Cardiac septum (tissue), 1 donor: Measurements from ENCODE around the gene CACNG4. TPM values are rescaled to one million over a fixed set of nuclear protein-coding genes. Genes with fewer than 3 reads are reported as not detected.

ENCODE experiments used
- DNase-seq: peaks from one replicate; pipeline ENCODE4 v3.0.0-alpha.2; 2020; ENCODE audit warnings: low spot score
- intact Hi-C: fragments of 100-400 bp; cut with DNase I; formaldehyde crosslinking; loops from one replicate; pipeline ENCODE4 v1.14.0; 2022
- total RNA-seq: library from RNA; stranded (reverse); fragmentation: NEBNext Ultra II Directional; extraction: Animal tissue kit (Norgen Biotek cat#: 25700); gene quantifications from one replicate; pipeline ENCODE4 v1.2.1, GENCODE V29; 2021
- donor health status: DM: no; HTN: no; CAD: no.

The CACNG4 gene
- total RNA-seq, 1 donor from 2014 or later: 0.05 TPM

DNA sequence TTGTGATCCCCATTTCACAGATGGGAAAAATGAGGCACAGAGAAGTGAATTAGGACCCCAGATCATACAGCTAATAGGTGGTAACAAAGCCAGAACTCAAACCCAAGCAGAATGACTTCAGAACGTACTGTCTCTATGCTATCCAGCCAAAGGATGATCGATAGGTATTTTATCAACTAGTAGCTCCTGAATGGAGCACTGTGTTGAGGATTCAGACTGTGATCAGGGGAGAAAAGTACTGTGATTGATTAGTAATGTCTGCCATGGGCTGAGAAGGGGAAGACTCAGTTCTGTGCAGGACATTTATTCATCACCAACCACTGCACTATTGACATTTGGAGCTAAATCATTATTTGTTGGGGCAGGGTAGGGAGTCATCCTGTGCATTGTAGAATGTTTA is 38.7 kb downstream of the CACNG4 start:
- intact Hi-C loops: no loop called here
- DNase-seq: no peak

DNA sequence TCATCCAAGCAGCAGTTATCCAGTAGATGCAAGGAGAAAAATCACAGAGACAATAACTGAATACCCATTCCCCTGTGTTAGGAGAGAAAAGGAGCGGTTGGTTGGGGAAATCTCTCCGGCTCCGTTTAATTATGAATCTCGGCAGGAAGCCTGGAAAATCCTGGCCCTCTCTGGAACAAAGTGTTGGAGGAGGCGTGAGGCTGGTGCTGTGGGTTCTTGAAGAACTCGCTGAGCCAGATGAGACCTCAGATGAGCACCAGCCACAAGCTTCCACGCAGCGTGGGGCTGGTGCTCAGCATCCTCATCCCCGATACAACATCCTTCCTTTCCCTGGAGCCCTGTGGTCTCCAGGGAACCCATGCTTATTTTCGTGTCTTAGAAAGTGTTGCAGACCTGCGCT is 39.7 kb downstream of the CACNG4 start:
- no peak for DNase-seq
- intact Hi-C loops: no loop called here

DNA sequence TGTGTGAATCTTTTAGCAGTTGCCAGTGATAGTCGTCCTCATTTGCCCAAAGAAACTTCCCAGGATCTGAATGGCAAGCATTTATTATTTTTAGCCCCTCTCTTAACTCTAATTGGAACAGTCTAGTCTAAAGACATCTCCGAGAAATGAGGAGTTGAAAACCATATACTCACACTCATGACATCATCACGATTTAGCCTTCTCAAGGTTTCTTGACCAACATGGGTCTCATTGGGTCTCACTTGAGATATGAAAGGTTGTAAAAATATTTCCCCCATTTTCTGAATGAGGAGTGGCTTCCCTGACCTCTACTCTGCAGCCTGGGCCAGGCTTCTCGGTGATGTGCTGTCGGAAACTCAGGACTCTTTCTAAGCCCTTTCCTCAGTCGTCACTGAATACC is 42.8 kb downstream of the CACNG4 start:
- intact Hi-C loops: no loop called here
- no peak for DNase-seq

DNA sequence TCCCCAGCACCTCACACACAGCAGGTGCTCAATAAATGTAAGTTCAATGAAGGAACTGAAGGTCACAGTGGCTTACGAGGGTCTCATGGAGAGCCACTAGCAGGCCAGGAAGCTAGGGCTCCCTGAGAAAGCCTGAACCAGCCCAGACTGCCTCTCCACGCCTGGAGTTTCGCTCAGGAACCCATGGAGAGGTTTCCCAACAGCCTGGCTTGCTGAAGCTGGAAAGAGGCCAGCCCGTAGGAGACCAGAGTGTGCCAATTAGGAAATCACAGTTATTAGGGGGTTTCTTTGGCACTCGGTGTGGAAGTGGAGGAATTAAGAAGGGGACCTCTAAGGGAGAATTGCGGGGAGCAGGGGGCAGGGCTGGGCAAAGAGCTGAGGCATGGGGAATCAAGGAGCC is 43.6 kb downstream of the CACNG4 start:
- DNase-seq: no peak
- intact Hi-C loops: no loop called here

DNA sequence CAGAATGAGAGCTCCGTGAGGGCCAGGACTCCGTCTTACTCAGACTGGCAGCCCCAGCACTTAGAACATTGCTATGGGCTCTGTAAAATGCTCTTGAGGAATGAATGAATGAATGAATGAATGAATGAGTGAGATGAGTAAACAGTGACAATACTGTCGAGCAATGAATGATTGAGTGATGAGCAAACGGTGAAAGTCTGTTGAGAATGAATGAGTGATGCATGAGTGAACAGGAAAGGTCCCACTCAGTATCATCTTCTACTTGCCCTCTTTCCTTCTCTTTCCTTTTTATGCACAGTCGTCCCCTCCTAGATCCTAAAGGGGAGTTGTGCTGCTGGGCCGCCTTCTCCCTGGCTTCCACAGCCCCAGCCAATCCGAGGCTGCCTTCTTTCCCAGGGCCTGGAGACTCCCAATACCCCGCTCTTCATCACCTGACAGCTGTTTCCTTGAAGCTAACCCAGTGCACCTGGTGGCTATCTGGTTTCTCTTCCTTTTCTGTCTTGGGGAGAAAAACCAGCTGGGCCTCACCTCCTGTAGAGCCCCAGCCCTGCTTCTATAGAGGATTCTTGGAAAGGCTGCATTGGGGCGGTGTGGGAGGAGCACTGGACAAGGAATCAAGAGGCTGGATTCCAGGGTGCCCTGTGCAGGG is 47.1 kb downstream of the CACNG4 start:
- intact Hi-C loops: no loop called here
- no peak for DNase-seq

DNA sequence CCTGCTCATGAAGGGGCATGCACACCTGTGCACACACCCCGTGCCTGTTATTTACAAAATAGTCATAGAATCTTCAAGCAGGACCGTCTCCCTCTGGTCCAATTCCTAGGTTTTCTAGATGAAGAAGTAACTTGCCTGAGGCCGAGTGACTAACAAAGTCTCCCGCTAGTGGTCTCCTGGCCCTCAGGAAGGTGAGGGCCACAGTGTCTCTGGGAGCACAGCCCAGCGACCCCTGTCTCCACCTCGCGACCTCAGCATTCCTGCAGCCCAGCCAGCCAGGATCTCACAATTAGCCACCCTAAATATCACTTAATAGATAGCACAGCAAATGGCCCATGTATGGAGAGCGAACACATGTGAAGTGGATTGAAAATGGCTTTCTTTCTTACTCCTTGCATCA is 49.4 kb downstream of the CACNG4 start:
- intact Hi-C loops: no loop called here
- DNase-seq: no peak

DNA sequence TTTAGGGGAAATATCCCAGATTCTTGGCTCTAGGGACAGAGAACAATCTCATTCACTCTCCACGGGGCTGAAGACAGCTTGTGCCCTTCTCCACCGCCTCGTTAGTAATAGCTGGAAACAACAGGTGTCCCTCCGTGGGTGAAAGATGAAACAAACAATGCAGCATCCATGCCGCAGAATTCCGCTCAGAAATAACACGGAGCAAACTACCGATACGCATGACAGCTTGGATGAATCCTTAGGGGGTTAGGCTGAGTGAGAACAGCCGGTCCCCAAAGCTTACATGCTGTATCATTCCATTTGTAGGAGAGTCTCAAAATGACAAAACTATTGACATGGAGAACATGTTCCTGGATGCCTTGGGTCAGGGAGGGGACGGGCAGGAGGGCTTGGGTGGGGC is 50.5 kb downstream of the CACNG4 start:
- intact Hi-C loops: no loop called here
- no peak for DNase-seq

DNA sequence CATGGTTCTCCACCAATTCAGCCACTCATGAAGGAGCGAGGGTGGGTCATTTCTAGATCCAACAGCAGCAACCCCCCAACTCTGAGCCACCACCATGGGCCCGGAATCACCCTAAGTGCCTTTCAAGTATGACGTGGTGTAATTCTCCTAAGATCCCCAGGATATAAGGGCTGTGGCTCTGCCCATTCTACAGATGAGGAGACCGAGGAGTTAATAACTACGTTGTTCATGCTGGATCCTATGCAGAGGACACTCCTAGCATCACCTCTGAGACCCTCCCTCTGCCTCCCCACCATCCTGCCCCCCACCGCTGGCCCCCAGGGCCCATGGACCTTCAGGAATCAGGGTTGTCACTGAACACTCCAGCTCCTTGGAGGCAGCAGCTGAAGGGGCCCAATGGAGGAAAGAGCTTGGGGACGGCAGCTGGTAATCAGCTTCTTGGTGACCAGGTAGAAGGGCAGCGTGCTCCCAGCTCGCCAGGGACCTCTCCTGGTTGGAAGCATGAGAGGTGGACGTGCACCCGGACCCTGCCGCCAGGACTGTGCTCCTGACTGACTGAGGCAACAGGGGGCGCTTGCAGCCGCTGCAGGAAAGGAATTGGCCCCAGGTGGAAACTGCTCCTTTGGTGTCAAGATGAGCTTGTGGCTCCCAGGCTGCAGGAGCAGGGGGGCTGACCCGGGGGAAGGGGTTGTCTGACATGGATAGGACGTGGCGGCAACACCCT is 51.7 kb downstream of the CACNG4 start:
- DNase-seq: no peak
- intact Hi-C loops: no loop called here

DNA sequence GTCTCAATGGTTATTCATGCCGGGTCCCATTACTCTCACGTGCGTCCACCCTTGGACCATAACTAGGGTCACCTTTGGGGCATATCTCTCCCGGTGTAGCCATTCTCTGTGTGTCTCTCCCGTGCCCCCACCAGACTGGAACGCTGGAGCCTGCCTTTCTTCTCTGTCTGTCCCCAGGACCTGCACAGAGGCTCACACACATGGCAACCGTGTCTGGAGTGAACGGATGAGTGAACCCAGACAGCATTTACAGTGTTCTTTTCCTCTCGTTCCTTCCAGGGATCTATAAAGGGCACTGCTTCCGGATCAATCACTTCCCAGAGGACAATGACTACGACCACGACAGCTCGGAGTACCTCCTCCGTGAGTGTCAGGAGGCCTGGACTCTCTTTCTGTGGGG is 53.4 kb downstream of the CACNG4 start:
- intact Hi-C loops: no loop called here
- DNase-seq: no peak

DNA sequence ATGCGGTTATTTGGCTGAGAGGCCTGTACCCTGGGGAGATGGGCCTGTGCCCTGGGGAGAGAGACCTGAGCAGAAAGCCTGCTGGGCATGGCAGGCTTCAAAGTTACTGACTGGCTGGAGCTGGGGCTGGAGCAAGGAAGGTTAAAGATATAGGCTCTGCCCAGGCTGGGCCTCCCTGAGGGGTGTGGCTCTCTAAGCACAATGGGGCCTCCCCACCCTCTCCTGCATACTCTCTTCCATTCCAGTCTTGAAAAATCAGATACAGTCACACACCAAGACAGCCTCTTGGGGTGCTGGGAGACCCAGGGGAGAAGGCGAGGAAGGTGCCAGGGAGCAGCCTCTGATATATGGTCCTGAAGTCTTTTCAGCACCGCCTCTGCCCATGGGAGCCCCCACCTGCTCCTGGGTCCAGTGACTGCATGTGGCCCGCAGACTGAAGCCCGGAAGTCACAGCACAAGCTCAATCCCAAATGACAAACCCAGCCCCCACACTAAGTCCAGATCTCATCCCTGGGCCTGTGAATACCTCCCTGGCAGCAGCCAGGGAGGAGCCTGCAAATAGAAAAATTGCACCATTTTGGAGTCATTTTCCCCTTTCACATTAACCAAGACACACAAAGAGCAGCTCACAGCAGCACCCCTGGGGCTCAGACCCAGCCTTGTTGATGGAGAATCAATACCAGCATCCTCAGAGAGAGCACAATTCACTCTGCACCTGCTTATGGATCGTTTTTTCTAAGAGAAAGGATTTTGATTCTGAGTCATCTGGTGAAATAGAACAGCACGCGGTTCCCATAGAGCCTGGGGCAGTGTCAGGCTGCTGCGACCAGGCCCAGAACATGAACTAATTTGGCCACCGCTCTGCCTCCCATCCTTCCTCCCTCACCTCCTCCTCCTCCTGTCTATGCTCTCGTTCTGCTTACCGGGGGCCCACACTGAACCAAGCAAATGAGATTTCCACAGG is 54.2 kb downstream of the CACNG4 start:
- no peak for DNase-seq
- intact Hi-C loops: no loop called here

DNA sequence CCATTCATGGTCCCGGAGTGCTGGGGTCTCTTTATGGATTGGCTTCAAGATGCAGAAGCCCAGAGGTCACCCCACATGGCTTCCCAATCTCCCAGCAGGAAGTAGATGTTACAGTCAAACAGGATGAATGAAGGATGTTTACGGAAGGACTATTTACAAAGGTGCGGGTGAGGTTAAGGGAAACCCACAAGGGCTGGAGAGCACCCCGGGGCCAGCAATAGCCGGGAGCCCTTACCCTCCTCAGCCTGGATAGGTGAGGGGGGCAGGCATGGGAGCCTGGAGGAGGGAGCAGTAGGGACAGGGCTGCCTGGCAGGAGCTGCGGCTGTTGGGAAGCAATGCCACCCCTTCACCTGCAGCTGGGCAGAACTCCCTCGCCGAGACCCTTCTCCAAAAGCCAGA is 55.3 kb downstream of the CACNG4 start:
- intact Hi-C loops: no loop called here
- no peak for DNase-seq

DNA sequence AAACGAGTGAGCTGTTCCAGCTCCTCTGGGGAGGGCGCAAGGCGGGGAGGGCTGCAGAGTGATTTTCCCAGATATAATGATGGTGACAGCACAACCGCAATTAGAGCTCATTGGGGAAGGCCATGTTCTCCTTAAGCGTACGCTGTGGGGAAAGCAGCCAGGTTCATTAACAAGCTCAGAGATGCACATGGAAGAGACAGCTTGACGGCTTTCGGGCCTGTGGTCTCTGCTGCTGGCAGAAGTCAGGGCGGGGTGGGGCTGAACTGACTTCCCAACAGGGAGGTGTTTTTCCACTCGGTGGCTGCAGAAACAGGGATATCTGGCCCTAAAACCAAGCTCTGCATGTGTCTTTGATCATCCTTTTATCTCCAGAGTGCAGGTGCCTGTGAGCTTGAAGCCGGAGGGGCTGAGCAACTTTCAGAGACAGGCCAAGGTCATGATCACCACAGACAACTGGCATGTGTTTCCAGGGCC is 55.8 kb downstream of the CACNG4 start:
- intact Hi-C loops: no loop called here
- DNase-seq: no peak

DNA sequence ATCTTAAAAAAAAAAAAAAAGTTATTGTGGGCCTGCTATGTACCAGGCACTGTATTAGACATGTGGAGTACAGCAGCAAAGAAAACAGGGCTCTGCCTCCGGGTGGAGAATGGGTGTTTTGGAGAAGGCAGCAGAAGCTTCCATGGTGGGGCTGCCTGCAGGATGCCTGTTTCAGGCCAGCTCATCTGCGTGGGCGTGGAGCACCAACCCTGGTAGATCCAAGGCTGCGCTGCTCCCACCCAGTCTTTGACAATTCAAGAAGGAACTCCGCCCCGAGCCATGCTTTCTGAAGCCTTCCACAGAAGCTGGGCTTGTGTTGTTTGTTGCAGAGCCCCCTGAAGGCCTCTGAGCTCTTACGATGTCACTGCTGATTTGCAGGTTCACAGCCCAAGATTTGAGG is 56.7 kb downstream of the CACNG4 start:
- intact Hi-C loops: no loop called here
- DNase-seq: no peak

DNA sequence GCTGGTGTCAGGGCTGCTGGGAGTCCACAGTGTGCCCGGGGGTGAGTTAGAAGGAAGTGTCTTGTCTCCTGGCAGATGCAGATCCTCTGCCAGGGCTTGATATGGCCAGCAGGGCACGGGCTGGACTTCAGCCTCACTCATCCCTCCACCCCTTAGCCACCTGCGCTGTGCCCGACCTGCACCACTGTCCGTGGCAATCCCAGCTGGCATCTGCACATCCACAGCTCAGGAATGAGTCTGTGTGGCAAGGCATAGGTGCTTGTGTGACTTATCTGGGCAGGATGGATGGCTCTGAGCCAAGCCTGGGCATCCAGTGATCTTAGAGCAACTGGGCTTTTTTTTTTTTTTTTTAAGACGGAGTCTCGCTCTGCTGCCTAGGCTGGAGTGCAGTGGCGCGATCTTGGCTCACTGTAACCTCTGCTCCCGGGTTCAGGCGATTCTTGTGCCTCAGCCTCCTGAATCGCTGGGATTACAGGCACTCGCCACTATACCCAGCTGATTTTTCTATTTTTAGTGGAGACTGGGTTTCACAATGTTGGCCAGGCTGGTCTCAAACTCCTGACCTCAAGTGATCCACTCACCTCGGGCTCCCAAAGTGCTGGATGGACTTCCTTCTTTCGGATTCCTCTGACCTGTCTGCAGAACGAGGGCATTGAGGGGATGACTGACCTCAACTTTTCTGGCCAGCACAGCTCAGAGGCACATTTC is 57.4 kb downstream of the CACNG4 start:
- intact Hi-C loops: no loop called here
- no peak for DNase-seq

DNA sequence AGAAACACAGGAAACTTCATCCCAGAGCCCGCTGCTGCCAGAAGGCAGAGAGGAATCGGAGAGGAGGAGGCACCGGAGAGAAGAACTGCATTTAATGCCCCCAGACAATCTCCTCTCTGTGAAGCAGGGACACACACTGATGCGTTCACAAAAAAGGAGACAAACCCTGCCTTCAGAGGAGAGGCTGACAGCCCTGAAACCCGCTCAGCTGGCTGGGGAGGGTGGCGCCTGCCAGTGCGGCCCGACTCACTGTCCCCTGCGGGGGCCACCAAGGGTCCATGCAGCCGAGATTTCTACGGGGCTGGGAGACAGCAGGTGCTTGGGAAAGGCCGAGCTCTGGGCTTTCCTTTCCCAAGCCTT is 57.9 kb downstream of the CACNG4 start:
- DNase-seq: no peak
- intact Hi-C loops: no loop called here

DNA sequence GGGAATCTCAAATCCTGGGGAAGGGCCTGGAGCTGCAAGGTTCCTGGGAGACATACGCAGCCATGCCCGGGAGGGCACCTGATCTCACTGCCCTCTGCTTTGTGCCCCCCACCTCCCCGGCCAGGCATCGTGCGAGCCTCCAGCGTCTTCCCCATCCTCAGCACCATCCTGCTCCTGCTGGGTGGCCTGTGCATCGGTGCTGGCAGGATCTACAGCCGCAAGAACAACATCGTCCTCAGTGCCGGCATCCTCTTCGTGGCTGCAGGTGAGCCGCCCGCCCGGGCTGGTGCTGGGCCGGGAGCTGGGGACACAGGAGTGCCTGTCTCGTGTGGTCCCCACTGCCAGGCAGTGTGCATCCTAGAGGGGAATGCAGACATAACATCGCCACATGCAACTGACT is 60.2 kb downstream of the CACNG4 start:
- intact Hi-C loops: no loop called here
- DNase-seq: no peak

DNA sequence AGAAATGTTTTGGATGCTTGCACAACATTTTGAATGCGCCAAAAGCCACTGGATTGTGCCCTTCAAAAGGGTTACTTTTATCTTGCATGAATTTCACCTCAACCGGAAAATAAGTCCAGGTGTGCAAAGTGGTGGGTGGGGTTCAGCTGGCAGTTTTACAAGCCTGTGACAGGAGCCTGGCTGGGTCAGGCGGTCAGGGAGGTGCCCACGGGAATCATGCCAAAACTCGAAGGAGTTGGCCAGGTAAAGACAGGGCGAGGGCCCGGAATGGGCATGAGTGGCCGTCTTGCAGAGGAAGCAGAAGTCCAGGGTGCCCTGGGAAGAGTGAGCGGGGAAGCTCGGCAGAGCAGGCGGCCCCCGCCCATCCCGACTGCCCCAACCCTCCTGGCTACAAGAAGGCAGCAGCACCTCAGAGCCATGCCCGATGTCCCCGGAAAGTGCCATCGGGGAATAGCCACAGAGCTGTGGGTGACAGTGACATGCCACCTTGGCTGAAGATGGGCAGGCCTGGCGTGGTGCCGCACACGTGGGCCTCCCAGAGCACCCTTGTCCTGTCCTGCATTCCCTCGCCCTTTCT is 60.8 kb downstream of the CACNG4 start:
- intact Hi-C loops: no loop called here
- DNase-seq: no peak

DNA sequence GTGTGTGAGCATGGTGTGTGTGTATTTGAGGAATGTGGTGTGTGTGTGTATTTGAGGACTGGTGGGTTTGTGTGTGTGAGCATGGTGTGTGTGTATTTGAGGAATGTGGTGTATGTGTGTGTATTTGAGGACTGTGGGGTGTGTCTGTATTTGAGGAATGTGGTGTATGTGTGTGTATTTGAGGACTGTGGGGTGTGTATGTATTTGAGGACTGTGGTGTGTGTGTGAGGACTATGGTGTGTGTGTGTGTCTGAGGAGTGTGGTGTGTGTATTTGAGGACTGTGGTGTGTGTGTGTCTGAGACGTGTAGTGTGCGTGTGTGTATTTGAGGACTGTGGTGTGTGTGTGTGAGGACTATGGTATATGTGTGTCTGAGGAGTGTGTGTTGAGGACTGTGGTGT is 61.8 kb downstream of the CACNG4 start:
- no peak for DNase-seq
- intact Hi-C loops: no loop called here

DNA sequence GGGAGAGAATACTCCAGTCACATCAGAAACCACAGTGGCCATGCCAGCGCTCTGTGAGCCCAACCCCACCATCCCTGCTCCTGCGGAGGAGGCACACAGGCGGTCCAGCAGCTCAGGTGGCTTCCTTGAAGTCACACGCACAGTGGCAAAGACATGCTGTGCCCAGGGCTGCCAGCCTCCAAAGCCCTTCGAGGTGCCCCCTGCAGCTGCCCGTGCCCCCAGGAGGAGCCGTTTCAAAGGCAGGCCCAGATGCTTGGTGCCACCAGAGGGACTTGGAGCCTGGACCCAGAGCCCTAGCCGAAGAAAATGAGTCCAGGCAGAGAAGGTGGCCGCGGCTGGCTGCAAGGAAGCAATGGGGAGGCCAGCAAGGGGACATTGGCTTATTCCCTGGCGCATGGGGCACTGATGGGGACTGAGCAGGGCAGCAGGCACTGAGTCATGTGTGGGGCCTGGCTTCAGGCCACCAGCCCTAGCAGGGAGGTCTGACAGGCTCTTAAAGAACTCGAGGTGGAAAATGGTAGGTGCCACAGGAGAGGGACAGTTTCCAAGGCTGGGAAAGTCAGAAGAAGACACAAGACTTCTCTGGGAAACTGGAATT is 62.6 kb downstream of the CACNG4 start:
- intact Hi-C loops: no loop called here

More for the DNA sequence above, 62.6 kb downstream of the CACNG4 start:
- DNase-seq: no peak
